IPS-NIHi7 (cell line): Measurements from ENCODE around the gene BMPER.
A peak's percentile ranks its signal among the peaks of the same experiment; 100 is the strongest.

Source experiments
- DNase-seq: peaks from one replicate; pipeline ENCODE4 v3.0.0; 2012; ENCODE audit warnings: mixed read lengths; ENCODE audit errors: extremely low spot score

BMPER gene

GRCh38 chr7:33922820-33923219 is 17.5 kb downstream of the BMPER start:
- DNase-seq: no peak

DNA sequence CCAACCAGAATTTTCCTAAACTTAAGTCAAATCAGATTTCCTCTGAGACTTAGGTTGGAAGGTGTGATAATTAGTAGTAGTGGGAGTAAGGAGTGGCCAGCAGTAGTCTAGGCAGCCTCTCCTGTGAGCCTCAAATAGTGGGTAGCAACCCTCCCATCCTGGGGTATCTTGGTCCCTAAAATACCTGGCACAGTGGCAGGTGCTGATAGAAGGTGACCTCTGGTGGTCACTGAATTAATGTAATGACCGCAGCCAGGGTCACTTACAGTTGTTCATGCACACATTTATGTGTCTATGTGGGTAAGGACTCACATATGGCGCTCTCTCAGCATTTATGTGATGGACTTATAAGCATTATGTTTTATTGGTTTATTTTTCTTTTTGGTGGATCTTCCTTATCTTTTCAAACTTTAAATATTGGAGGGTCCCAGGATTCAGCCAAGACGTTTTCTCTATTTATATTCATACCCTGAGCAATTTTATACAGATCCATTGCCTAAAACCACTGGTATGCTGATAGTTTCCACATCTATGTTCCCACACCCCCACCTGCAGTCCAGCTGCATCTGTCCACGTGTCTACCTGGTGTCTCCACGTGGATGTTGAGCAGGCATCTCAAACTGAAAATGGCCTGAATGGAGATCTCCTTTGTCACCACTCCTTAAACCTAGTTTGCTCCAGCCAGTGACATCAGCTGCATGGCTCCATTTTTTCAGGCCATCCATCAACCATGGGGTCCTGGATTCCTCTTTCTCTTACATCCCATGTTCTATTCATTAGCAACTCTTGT is 18.3 kb downstream of the BMPER start:
- no peak for DNase-seq

GRCh38 chr7:33926535-33926934 is 21.2 kb downstream of the BMPER start:
- no peak for DNase-seq

DNA sequence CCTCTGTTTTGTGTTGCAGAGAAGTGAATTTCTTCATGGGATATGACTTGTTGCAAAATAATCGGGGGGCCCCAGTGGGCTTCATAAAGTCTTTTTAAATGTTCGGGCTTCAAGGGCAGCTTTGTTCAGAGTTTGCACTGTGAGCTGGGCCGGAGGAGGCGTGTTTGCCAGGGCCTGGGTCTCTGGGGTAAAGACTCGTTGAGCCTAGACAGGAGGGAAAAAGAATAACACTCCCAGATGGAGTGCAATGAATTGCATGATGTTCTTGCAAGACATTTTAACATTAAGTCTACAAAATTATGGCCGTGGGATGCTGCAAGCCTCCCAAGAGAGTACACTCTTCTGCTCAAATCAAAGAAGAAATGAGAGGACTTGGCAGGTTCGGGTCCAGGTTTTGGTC is 23.6 kb downstream of the BMPER start:
- no peak for DNase-seq

DNA sequence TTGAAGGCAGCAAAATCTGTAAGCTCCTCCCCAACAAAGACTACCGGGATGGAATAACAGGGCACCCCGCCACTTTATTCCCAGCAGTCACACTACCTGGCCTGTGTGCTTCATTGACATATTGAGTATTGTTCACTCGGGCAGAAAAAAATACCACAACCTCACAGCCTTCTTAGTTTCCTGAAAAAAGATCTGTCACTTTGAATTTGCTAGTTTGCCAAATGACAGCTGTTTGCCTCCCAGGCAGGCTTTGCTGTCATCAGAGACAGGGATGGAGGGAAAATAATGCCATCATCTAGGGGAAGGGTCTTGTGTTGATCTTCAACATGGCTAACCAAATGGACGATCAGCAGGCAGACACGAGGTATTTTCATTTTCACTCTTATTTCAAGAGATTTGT is 26.9 kb downstream of the BMPER start:
- no peak for DNase-seq

DNA sequence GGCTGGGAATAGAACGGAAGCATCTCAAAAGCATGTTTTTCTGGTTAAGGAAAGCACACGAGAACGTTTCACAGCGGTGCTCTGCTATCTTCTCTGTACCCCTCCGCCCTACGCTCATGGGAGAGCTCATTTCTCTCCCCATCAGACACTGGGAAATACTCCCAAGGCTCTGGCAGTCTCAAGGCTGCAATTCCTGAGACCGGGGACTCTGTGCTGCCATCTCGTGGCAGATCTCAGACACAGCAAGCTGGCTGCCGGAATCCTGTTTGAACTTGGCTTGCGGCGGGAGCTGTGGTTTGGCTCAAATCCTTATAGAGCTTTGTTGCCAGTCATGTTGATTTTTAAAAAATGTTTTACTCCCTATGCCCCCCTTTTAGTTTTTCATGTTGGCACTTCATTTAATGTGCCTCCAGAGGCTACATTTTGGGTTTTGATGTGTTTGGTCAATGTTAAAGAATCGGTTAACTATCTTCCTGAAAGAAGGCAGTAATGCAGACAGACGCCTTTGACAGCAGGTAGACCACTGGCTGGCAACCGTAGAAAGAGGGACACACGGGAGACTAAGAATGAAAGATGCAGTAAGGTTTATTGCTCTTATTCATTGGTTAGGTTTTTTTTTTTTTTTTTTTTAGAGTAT is 27.6 kb downstream of the BMPER start:
- DNase-seq: peak; percentile 87

- no peak for DNase-seq
These were observed 28.4 kb downstream of the BMPER start for GRCh38 chr7:33933611-33934281.

- no peak for DNase-seq
These were observed 29.1 kb downstream of the BMPER start for GRCh38 chr7:33934391-33934790.

DNA sequence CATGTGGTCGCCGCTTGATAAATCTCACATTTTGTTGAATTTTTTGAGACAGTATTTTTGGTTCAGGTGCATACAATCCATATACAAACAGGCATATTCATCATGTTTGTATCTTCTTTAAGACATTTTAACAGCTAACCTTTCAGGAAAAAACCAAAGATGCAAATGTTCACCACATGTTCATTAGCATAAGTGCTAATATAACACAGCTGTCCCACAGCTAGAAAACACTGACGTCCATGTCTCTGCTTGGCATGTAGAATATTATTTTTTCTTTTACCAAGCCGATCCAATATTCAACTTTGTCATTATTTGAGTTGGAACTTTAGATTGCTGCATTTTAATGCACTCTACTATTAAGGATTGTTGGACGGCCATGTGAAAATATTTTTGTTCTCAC is 31.2 kb downstream of the BMPER start:
- no peak for DNase-seq

DNA sequence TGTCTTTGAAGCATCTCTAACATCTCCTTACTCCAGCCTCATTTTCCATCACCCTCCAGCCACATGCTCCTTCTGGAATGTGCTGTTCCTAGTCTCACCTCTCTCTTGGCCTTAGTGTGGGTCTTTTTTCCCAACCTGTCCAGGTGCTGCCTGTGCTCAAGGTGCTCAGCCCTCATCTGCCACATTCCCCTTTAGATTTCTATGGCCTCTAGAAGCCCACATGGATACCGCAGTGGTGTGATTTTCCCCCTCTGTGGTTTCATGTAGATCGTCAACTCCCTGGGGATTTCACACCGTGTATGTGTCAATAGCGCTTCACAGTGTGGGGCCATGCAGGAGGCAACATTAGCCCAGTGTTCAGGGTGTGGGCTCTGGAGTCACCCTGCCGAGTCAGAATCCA is 32.5 kb downstream of the BMPER start:
- no peak for DNase-seq

GRCh38 chr7:33939121-33939520 is 33.8 kb downstream of the BMPER start:
- DNase-seq: no peak

- DNase-seq: no peak
These were observed 35.2 kb downstream of the BMPER start for GRCh38 chr7:33940503-33940902.

- DNase-seq: no peak
These were observed 36.1 kb downstream of the BMPER start for GRCh38 chr7:33941418-33941817.

- DNase-seq: no peak
These were observed 40.9 kb downstream of the BMPER start for GRCh38 chr7:33946094-33946699.

GRCh38 chr7:33950047-33950714 is 44.8 kb downstream of the BMPER start:
- DNase-seq: no peak

DNA sequence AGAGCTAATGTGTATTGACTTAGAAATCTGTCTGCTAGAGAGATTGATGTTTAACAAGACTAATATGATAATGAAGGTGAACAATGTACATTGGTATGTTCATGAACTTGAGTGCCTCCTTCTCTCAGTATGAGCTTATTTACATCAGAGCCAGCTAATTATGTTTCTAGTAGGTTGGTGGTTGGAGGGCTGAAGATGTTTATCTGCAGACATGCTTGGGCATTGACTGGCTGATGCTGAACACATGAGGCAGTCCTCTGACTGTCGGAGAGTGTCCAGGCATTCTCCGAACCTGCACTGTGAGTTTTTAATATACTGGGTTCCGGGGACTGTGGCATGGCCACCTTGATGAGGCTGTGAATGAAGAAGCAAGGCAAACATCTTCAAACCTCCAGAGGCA is 47.5 kb downstream of the BMPER start:
- no peak for DNase-seq

- no peak for DNase-seq
These were observed 52.8 kb downstream of the BMPER start for GRCh38 chr7:33958104-33958503.

GRCh38 chr7:33959676-33960075 is 54.3 kb downstream of the BMPER start:
- DNase-seq: no peak

GRCh38 chr7:33961948-33962347 is 56.6 kb downstream of the BMPER start:
- DNase-seq: no peak

DNA sequence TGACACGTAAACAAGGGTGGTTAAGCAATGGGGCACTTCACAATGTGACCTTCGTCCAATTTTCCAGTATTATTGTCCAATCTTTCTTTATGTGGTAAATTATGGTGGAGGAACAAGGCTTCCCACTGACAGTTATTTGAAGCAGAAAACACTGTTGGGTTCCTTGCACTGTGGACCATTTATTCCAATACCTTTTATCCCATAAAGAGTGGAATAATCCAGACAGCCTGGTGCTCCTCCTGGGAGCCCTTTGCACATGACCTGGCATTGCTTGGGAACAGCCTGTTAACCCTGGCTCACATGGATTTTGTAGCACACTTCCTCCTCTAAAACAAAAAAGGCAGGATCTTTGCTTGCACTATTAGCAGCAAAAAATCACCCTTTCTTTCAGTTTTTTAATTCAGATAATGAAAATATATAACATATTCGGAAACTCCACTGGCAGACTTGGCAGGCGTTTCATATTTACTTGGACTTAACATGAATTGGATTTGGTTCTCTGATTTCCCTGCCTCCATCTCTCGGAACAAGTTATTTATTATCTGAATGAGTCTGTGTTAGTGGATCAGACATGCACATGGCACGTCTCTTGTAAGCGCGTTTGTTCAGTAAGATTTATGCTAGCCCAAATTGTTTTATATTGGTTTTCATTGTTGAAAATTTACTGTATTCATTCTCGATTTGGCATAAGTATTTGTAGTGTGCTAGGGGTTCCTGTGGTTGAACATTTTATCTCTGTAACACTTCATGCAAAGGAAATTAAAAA is 59.3 kb downstream of the BMPER start:
- no peak for DNase-seq

GRCh38 chr7:33965183-33965744 is 59.9 kb downstream of the BMPER start:
- DNase-seq: no peak
